ENCODE data around the gene DLL3. TPM values are rescaled to one million over a fixed set of nuclear protein-coding genes. Genes with fewer than 3 reads are reported as not detected.

The DLL3 gene
- total RNA-seq, 1 experiment from 2014 or later, result 2.7 TPM

DNA sequence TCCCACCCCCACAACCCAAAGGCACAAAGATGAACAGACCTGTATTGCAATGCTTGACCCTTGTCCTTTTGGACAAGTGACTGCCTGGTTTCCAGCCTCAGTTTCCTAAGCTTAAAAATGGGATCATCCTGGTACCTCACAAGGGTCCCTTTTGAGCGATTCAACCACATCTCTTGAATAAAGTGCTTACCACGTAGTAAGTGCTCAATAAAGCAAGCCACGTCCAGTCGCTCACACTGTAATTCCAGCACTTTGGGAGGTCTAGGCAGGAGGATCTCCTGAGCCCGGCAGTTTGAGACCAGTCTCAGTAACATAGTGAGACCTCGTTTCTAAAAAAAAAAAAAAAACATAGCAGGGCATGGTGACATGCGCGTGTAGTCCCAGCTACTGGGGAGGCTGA lies 1.2 kb downstream of the DLL3 start:
- no peak for TF ChIP-seq CTCF (IDR thresholded peaks at IDR 0.05; ENCODE audit: insufficient read depth in 1 of 2, low read depth in 1 of 2, low read length in 1 of 2, severe bottlenecking in 1 of 2, unreplicated experiment in 1 of 2)
- POLR2A ChIA-PET, result no interaction called here
- intact Hi-C loops (cut with micrococcal nuclease; ENCODE audit: unreplicated experiment), result loop anchor here (2.0 kb wide), 1 partner anchor 41 kb away; the partner anchor contains the start of gene EID2
- Histone ChIP-seq H3K4me1 (peaks cover 18% of the 10 kb centered on the region), H3K4me3 (ENCODE audit: low read depth, low read length) (no peak overlapping the region), H3K27me3 (replicated peaks; ENCODE audit: control insufficient read depth, insufficient read depth, low read length) (peaks cover 1% of the 10 kb centered on the region), H3K36me3 (ENCODE audit: control insufficient read depth, insufficient read depth, low read length) (no peaks in the 10 kb centered on the region), H3K9me3 (no peaks in the 10 kb centered on the region)
- no peak for DNase-seq
- CTCF ChIA-PET, result interaction anchor here (0.6 kb wide), 2 partner anchors 30 to 59 kb away, joined by 3 to 11 read pairs; no protein-coding TSS in a partner anchor
- H3K4me3 Mint-ChIP-seq (ENCODE audit: unreplicated experiment), result peak overlapping the region; percentile 85
- H3K27ac Mint-ChIP-seq (ENCODE audit: unreplicated experiment), result no peak overlapping the region
- BruUV-seq (replicated peaks), result no TSS peak
- H3K36me3 Mint-ChIP-seq (ENCODE audit: insufficient read depth, unreplicated experiment), result no peaks in the 10 kb centered on the region
- H3K4me1 Mint-ChIP-seq (ENCODE audit: low read depth, unreplicated experiment), result peaks cover 16% of the 10 kb centered on the region
- H3K27me3 Mint-ChIP-seq (ENCODE audit: insufficient read depth, unreplicated experiment), result peaks cover 28% of the 10 kb centered on the region
- no peaks in the 10 kb centered on the region for H3K9me3 Mint-ChIP-seq (ENCODE audit: unreplicated experiment)

GRCh38 chr19:39500543-39500942 lies 1.8 kb downstream of the DLL3 start:
- no TSS peak for BruUV-seq (replicated peaks)
- ChIA-PET POLR2A (interaction anchor here (0.6 kb wide), 1 partner anchor 924 kb away, joined by 3 read pairs; no protein-coding TSS in a partner anchor), CTCF (interaction anchor here (0.6 to 0.9 kb wide), 3 partner anchors 29 to 60 kb away, joined by 3 to 11 read pairs (median 3); no protein-coding TSS in a partner anchor)
- Mint-ChIP-seq H3K4me1 (ENCODE audit: low read depth, unreplicated experiment) (peaks cover 16% of the 10 kb centered on the region), H3K27me3 (ENCODE audit: insufficient read depth, unreplicated experiment) (peaks cover 29% of the 10 kb centered on the region), H3K4me3 (ENCODE audit: unreplicated experiment) (peak overlapping the region; percentile 26), H3K9me3 (ENCODE audit: unreplicated experiment) (no peaks in the 10 kb centered on the region), H3K27ac (ENCODE audit: unreplicated experiment) (no peak overlapping the region), H3K36me3 (ENCODE audit: insufficient read depth, unreplicated experiment) (no peaks in the 10 kb centered on the region)
- Histone ChIP-seq H3K4me3 (ENCODE audit: low read depth, low read length) (no peak overlapping the region), H3K9me3 (no peaks in the 10 kb centered on the region), H3K27me3 (replicated peaks; ENCODE audit: control insufficient read depth, insufficient read depth, low read length) (peaks cover 1% of the 10 kb centered on the region), H3K4me1 (peaks cover 18% of the 10 kb centered on the region), H3K36me3 (ENCODE audit: control insufficient read depth, insufficient read depth, low read length) (no peaks in the 10 kb centered on the region)
- DNase-seq, result no peak
- TF ChIP-seq CTCF (IDR thresholded peaks at IDR 0.05; ENCODE audit: insufficient read depth in 1 of 2, low read depth in 1 of 2, low read length in 1 of 2, severe bottlenecking in 1 of 2, unreplicated experiment in 1 of 2), result no peak
- intact Hi-C loops (cut with micrococcal nuclease; ENCODE audit: unreplicated experiment), result no loop called here

DNA sequence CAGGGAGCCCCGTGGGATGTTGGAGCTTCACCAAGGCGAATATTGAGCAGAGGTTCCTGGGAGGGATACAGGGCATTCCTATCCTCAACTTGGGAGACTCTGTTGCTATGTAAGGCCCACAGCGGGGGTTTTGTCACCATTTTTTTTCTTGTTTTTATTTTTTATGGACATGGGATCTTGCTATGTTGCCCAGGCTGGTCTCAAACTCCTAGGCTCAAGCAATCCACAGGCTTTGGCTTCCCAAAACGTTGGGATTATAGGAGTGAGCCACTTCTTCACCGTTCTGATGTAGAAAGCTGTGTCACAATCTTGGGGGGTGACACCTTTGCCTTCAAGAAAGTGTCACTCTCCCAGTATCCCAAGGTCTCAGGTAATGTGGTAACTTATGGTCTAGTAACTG lies 2.6 kb downstream of the DLL3 start:
- H3K4me3 Mint-ChIP-seq (ENCODE audit: unreplicated experiment), result no peak overlapping the region
- H3K36me3 ChIP-seq (ENCODE audit: control insufficient read depth, insufficient read depth, low read length), result no peaks in the 10 kb centered on the region
- TF ChIP-seq CTCF (IDR thresholded peaks at IDR 0.05; ENCODE audit: insufficient read depth in 1 of 2, low read depth in 1 of 2, low read length in 1 of 2, severe bottlenecking in 1 of 2, unreplicated experiment in 1 of 2), result no peak
- H3K4me1 ChIP-seq, result peaks cover 18% of the 10 kb centered on the region
- no peaks in the 10 kb centered on the region for H3K9me3 ChIP-seq
- no TSS peak for BruUV-seq (replicated peaks)
- ChIA-PET POLR2A (no interaction called here), CTCF (interaction anchor here (0.9 kb wide), 1 partner anchor 33 kb away, joined by 3 read pairs; no protein-coding TSS in a partner anchor)
- H3K9me3 Mint-ChIP-seq (ENCODE audit: unreplicated experiment), result no peaks in the 10 kb centered on the region
- H3K27ac Mint-ChIP-seq (ENCODE audit: unreplicated experiment), result no peak overlapping the region
- H3K27me3 ChIP-seq (replicated peaks; ENCODE audit: control insufficient read depth, insufficient read depth, low read length), result peaks cover 1% of the 10 kb centered on the region
- H3K4me3 ChIP-seq (ENCODE audit: low read depth, low read length), result no peak overlapping the region
- H3K36me3 Mint-ChIP-seq (ENCODE audit: insufficient read depth, unreplicated experiment), result no peaks in the 10 kb centered on the region
- intact Hi-C loops (cut with micrococcal nuclease; ENCODE audit: unreplicated experiment), result no loop called here
- DNase-seq, result no peak
- peaks cover 31% of the 10 kb centered on the region for H3K27me3 Mint-ChIP-seq (ENCODE audit: insufficient read depth, unreplicated experiment)
- peaks cover 16% of the 10 kb centered on the region for H3K4me1 Mint-ChIP-seq (ENCODE audit: low read depth, unreplicated experiment)
